Loucy (cell line): ENCODE results near the gene NR2C2.

Source experiments
- H2AFZ ChIP-seq: fragments of 200-600 bp; sonication (generic); 2 replicates; pipeline ENCODE4 v1.6.0; 2016; ENCODE audit warnings: antibody characterized with exemption, mild to moderate bottlenecking, low read length, moderate library complexity
- H3F3A ChIP-seq: fragments of 200-600 bp; 2 replicates; pipeline ENCODE4 v1.6.0; 2016; ENCODE audit warnings: antibody characterized with exemption, low read depth, mild to moderate bottlenecking
- H3K27me3 ChIP-seq: fragments of 200-600 bp; sonication (generic); 2 replicates; pipeline ENCODE4 v1.6.1; 2014; ENCODE audit warnings: low read length, mild to moderate bottlenecking; ENCODE audit not compliant: insufficient read depth, poor library complexity, severe bottlenecking
- H3K36me3 ChIP-seq: fragments of 200-600 bp; sonication (generic); 2 replicates; pipeline ENCODE4 v1.6.1; 2016; ENCODE audit warnings: low read length; ENCODE audit not compliant: insufficient read depth
- H3K4me1 ChIP-seq: fragments of 200-600 bp; sonication (generic); 2 replicates; pipeline ENCODE4 v1.5.1; 2014; ENCODE audit warnings: low read length, mild to moderate bottlenecking; ENCODE audit not compliant: insufficient read depth, poor library complexity, severe bottlenecking
- H3K4me2 ChIP-seq: fragments of 200-600 bp; sonication (generic); 2 replicates; pipeline ENCODE4 v1.6.0; 2014; ENCODE audit warnings: antibody characterized with exemption, low read length, low read depth, mild to moderate bottlenecking; ENCODE audit not compliant: poor library complexity, severe bottlenecking
- H3K4me3 ChIP-seq: fragments of 200-600 bp; sonication (generic); 2 replicates; pipeline ENCODE4 v1.5.1; 2014; ENCODE audit warnings: low read length, mild to moderate bottlenecking, mixed read lengths; ENCODE audit not compliant: poor library complexity, severe bottlenecking
- H3K79me2 ChIP-seq: fragments of 200-600 bp; sonication (generic); 2 replicates; pipeline ENCODE4 v1.6.1; 2014; ENCODE audit warnings: low read length; ENCODE audit not compliant: insufficient read depth
- H3K9ac ChIP-seq: fragments of 200-600 bp; sonication (generic); 2 replicates; pipeline ENCODE4 v1.6.0; 2014; ENCODE audit warnings: mild to moderate bottlenecking, low read depth, low read length, moderate library complexity; ENCODE audit not compliant: poor library complexity, severe bottlenecking
- H3K9me2 ChIP-seq: fragments of 200-600 bp; sonication (generic); replicated peaks from 2 replicates; pipeline ENCODE4 v1.6.1; 2016; ENCODE audit warnings: low read depth, low read length, mixed read lengths
- H3K9me3 ChIP-seq: fragments of 200-600 bp; sonication (generic); 2 replicates; pipeline ENCODE4 v1.6.1; 2014; ENCODE audit warnings: mild to moderate bottlenecking, antibody characterized with exemption, low read length, low read depth; ENCODE audit not compliant: insufficient read depth
- H4K20me1 ChIP-seq: fragments of 200-600 bp; sonication (generic); 2 replicates; pipeline ENCODE4 v1.6.0; 2014; ENCODE audit warnings: antibody characterized with exemption, low read length, mild to moderate bottlenecking; ENCODE audit not compliant: insufficient read depth, poor library complexity, severe bottlenecking
- EZH2phosphoT487 ChIP-seq: fragments of 200-600 bp; IDR thresholded peaks from 2 replicates; pipeline ENCODE4 v1.6.1; 2018; ENCODE audit warnings: antibody characterized with exemption, mild to moderate bottlenecking, moderate library complexity, borderline replicate concordance
- TF ChIP-seq, protein P1 (sequence below): fragments of 200-600 bp; sonication (generic); conservative IDR thresholded peaks from 2 replicates; pipeline ENCODE4 v1.5.1; 2014; ENCODE audit warnings: mild to moderate bottlenecking, antibody characterized with exemption, low read length

NR2C2 gene

GRCh38 chr3:14946236-14946635 lies 1.1 kb upstream of the NR2C2 start:
- peaks cover 38% of the 10 kb centered on the region for H3K4me1 ChIP-seq
- H3K9me3 ChIP-seq, result no peaks in the 10 kb centered on the region
- no peaks in the 10 kb centered on the region for H3K9me2 ChIP-seq
- H3K27me3 ChIP-seq, result no peaks in the 10 kb centered on the region
- H3K9ac ChIP-seq, result peak overlapping the region; percentile 94
- peak overlapping the region; percentile 98 for H3K4me3 ChIP-seq
- peaks cover 61% of the 10 kb centered on the region for H4K20me1 ChIP-seq
- peaks cover 13% of the 10 kb centered on the region; the same call in 1 of the 2 replicates for H3F3A ChIP-seq
- peak overlapping the region; percentile 95 for H3K4me2 ChIP-seq
- TF ChIP-seq, protein P1, sequence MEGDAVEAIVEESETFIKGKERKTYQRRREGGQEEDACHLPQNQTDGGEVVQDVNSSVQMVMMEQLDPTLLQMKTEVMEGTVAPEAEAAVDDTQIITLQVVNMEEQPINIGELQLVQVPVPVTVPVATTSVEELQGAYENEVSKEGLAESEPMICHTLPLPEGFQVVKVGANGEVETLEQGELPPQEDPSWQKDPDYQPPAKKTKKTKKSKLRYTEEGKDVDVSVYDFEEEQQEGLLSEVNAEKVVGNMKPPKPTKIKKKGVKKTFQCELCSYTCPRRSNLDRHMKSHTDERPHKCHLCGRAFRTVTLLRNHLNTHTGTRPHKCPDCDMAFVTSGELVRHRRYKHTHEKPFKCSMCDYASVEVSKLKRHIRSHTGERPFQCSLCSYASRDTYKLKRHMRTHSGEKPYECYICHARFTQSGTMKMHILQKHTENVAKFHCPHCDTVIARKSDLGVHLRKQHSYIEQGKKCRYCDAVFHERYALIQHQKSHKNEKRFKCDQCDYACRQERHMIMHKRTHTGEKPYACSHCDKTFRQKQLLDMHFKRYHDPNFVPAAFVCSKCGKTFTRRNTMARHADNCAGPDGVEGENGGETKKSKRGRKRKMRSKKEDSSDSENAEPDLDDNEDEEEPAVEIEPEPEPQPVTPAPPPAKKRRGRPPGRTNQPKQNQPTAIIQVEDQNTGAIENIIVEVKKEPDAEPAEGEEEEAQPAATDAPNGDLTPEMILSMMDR, result no peak
- TF ChIP-seq EZH2phosphoT487, result no peak
- no peak overlapping the region for H2AFZ ChIP-seq
- peaks cover 25% of the 10 kb centered on the region; the same call in 1 of the 2 replicates for H3K36me3 ChIP-seq
- peaks cover 72% of the 10 kb centered on the region for H3K79me2 ChIP-seq

DNA sequence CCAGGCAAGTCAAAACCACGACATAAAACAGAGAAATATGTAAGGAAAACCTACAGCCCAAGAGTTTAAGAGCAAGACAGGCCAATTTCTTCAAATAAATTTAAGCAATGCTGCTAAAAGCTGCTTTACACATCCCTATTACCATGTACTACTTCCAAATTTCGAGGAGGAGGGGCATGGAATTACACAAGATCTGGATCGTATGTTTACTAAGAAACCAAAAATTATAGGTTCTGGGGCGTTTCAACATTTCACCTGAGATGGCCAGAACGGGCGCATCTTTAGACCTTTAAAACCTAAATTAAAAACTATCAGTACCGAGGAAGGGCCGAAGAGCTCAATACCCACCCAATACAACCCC lies 664 bp upstream of the NR2C2 start:
- H4K20me1 ChIP-seq, result peaks cover 66% of the 10 kb centered on the region
- H3K9ac ChIP-seq, result peak overlapping the region; percentile 94
- peaks cover 77% of the 10 kb centered on the region for H3K79me2 ChIP-seq
- TF ChIP-seq EZH2phosphoT487, result no peak
- TF ChIP-seq, protein P1, result no peak
- H3K36me3 ChIP-seq, result peaks cover 25% of the 10 kb centered on the region; the same call in 1 of the 2 replicates
- peak overlapping the region; percentile 89 for H2AFZ ChIP-seq
- peaks cover 13% of the 10 kb centered on the region; the same call in 1 of the 2 replicates for H3F3A ChIP-seq
- H3K27me3 ChIP-seq, result no peaks in the 10 kb centered on the region
- no peaks in the 10 kb centered on the region for H3K9me2 ChIP-seq
- no peaks in the 10 kb centered on the region for H3K9me3 ChIP-seq
- H3K4me1 ChIP-seq, result peaks cover 40% of the 10 kb centered on the region
- peak overlapping the region; percentile 98 for H3K4me3 ChIP-seq
- H3K4me2 ChIP-seq, result peak overlapping the region; percentile 95

DNA sequence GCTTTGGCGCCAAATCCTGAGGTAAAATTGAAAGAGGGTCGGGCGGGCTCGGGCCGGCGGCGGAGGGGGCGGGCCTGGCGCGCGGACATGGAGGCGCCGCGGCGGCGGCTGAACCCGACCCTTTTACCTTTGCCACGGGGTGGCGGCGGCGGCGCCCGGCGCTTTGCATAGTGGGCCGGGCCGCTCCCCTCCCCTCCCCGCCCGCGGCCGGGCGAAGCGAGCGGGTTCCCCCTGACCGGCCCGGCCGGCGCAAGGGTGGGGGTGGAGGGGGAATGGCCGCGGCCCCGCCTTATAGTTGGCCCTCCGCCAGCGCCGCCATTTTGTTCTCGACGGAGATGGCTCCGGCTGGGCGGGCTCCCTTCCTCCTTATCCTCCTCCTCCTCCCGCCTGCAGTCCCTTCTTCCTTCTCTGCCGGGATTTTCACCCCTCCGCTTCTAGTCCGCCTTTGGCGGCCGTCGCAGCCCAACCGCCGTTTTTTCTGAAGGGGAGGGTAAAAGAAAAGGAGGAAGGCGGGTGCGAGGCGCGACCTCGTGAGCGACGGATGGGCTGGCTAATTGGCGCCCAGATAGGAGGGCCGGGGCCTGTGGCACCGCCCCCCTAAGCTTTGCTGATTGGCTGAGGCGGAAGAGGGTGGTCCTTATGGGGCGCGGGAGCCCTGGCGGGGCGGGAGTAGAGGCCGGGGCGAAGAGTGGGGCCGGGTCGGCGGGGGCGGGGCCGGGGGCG lies 664 bp downstream of the NR2C2 start:
- Histone ChIP-seq H3K4me3 (peak overlapping the region; percentile 98), H3K9me3 (no peaks in the 10 kb centered on the region), H3K4me2 (no peak overlapping the region), H2AFZ (peak overlapping the region; percentile 81), H3K27me3 (no peaks in the 10 kb centered on the region), H3K36me3 (peaks cover 24% of the 10 kb centered on the region; the same call in 1 of the 2 replicates), H3K9ac (peak overlapping the region; percentile 94), H3K4me1 (peaks cover 53% of the 10 kb centered on the region), H3K79me2 (peaks cover 88% of the 10 kb centered on the region), H4K20me1 (peaks cover 73% of the 10 kb centered on the region), H3F3A (peaks cover 13% of the 10 kb centered on the region; the same call in 1 of the 2 replicates), H3K9me2 (no peaks in the 10 kb centered on the region)
- no peak for TF ChIP-seq EZH2phosphoT487
- TF ChIP-seq, protein P1, result no peak
